ENCODE measurements around the gene PRKCA.

Gene PRKCA

GRCh38 chr17:66557886-66558285 lies 255.5 kb downstream of the PRKCA start:
- no peak for TF ChIP-seq CTCF (IDR thresholded peaks at IDR 0.05; ENCODE audit: low read depth, low read length)
- no peak overlapping the region for H3K4me3 ChIP-seq (ENCODE audit: low read depth, low read length)

GRCh38 chr17:66560691-66561090 lies 258.3 kb downstream of the PRKCA start:
- TF ChIP-seq CTCF (IDR thresholded peaks at IDR 0.05; ENCODE audit: low read depth, low read length) = no peak
- no peak overlapping the region for H3K4me3 ChIP-seq (ENCODE audit: low read depth, low read length)

- no peak for TF ChIP-seq CTCF (IDR thresholded peaks at IDR 0.05; ENCODE audit: low read depth, low read length)
- H3K4me3 ChIP-seq (ENCODE audit: low read depth, low read length) = no peak overlapping the region
Measured at GRCh38 chr17:66562119-66562518, 259.7 kb downstream of the PRKCA start.

GRCh38 chr17:66564992-66565465 lies 262.6 kb downstream of the PRKCA start:
- no peak for TF ChIP-seq CTCF (IDR thresholded peaks at IDR 0.05; ENCODE audit: low read depth, low read length)
- no peak overlapping the region for H3K4me3 ChIP-seq (ENCODE audit: low read depth, low read length)

GRCh38 chr17:66567234-66568170 lies 265.1 kb downstream of the PRKCA start:
- no peak overlapping the region for H3K4me3 ChIP-seq (ENCODE audit: low read depth, low read length)
- peak; percentile 90 for TF ChIP-seq CTCF (IDR thresholded peaks at IDR 0.05; ENCODE audit: low read depth, low read length)

GRCh38 chr17:66569572-66569971 lies 267.2 kb downstream of the PRKCA start:
- TF ChIP-seq CTCF (IDR thresholded peaks at IDR 0.05; ENCODE audit: low read depth, low read length) = no peak

GRCh38 chr17:66570447-66571195 lies 268.2 kb downstream of the PRKCA start:
- no peak overlapping the region for H3K4me3 ChIP-seq (ENCODE audit: low read depth, low read length)
- TF ChIP-seq CTCF (IDR thresholded peaks at IDR 0.05; ENCODE audit: low read depth, low read length) = no peak

More at GRCh38 chr17:66569572-66569971, 267.2 kb downstream of the PRKCA start:
- H3K4me3 ChIP-seq (ENCODE audit: low read depth, low read length) = no peak overlapping the region

Data from WI38 (cell line).